IMR-90 (cell line): ENCODE data around the gene SAMD8.

Experiments used
- CTCF ChIP-seq: conservative IDR thresholded peaks from 2 replicates; pipeline ENCODE4 v1.5.1; 2012; ENCODE audit warnings: mild to moderate bottlenecking, low read depth, low read length, improper control_type of control experiment
- POLR2A ChIP-seq: IDR thresholded peaks from 2 replicates; pipeline ENCODE4 v1.6.1; 2012; ENCODE audit warnings: mild to moderate bottlenecking, low read depth, low read length

- no peak for TF ChIP-seq POLR2A
- TF ChIP-seq CTCF = no peak
Observed at GRCh38 chr10:75175046-75175445, 63.6 kb downstream of the SAMD8 start.
